NOMO-1 (cell line): ENCODE measurements around the gene ART5.
"Not testable (repeated sequence)": the region's sequence is repeated elsewhere in the genome, so short reads cannot be mapped to it uniquely, and the experiment has no call there.

Experiments used
- DNase-seq, 2 experiments: peaks; one replicate each; lab custom pipeline; 2025; ENCODE audit not compliant: unreplicated experiment in 2 of 2; lab: John Stamatoyannopoulos, UW

The ART5 gene

GRCh38 chr11:3623121-3623520 lies 18.7 kb downstream of the ART5 start:
- DNase-seq = peak; percentile 70 to 76

- no peak for DNase-seq
Measured at GRCh38 chr11:3622521-3622920, 19.3 kb downstream of the ART5 start.

GRCh38 chr11:3617990-3618389 lies 23.8 kb downstream of the ART5 start:
- DNase-seq = no peak

GRCh38 chr11:3616721-3617460 lies 24.9 kb downstream of the ART5 start:
- DNase-seq = no peak

GRCh38 chr11:3615998-3616397 lies 25.8 kb downstream of the ART5 start:
- DNase-seq = no peak

- DNase-seq = peak; percentile 73 to 81
Measured at GRCh38 chr11:3614742-3615171, 27.0 kb downstream of the ART5 start.

GRCh38 chr11:3613998-3614741 lies 27.6 kb downstream of the ART5 start:
- DNase-seq = peak; percentile 44 to 75

- no peak for DNase-seq
Measured at GRCh38 chr11:3611976-3612678, 29.7 kb downstream of the ART5 start.

- DNase-seq = no peak
Measured at GRCh38 chr11:3610846-3611245, 30.9 kb downstream of the ART5 start.

GRCh38 chr11:3609416-3610265 lies 32.2 kb downstream of the ART5 start:
- DNase-seq = peak in 1 of 2 experiments; percentile 27

GRCh38 chr11:3605771-3606203 lies 36.0 kb downstream of the ART5 start:
- DNase-seq = no peak

GRCh38 chr11:3605283-3605662 lies 36.5 kb downstream of the ART5 start:
- no peak for DNase-seq

- no peak for DNase-seq
Measured at GRCh38 chr11:3604167-3604566, 37.6 kb downstream of the ART5 start.

- not testable (repeated sequence) for DNase-seq
Measured at GRCh38 chr11:3600201-3600600, 41.6 kb downstream of the ART5 start.

GRCh38 chr11:3597743-3598142 lies 44.0 kb downstream of the ART5 start:
- DNase-seq = not testable (repeated sequence)

GRCh38 chr11:3591326-3591725 lies 50.5 kb downstream of the ART5 start:
- DNase-seq = not testable (repeated sequence)

GRCh38 chr11:3590193-3590592 lies 51.6 kb downstream of the ART5 start:
- not testable (repeated sequence) for DNase-seq

- DNase-seq = not testable (repeated sequence)
Measured at GRCh38 chr11:3588776-3589175, 53.0 kb downstream of the ART5 start.
